GM19395 (cell line): ENCODE results near the gene CALML3.

Experiments used
- ATAC-seq: cut with Tn5 transposase; IDR thresholded peaks from one replicate; pipeline ENCODE4 v1.9.1; 2021; ENCODE audit warnings: mild to moderate bottlenecking, moderate library complexity; ENCODE audit not compliant: unreplicated experiment

The CALML3 gene

DNA sequence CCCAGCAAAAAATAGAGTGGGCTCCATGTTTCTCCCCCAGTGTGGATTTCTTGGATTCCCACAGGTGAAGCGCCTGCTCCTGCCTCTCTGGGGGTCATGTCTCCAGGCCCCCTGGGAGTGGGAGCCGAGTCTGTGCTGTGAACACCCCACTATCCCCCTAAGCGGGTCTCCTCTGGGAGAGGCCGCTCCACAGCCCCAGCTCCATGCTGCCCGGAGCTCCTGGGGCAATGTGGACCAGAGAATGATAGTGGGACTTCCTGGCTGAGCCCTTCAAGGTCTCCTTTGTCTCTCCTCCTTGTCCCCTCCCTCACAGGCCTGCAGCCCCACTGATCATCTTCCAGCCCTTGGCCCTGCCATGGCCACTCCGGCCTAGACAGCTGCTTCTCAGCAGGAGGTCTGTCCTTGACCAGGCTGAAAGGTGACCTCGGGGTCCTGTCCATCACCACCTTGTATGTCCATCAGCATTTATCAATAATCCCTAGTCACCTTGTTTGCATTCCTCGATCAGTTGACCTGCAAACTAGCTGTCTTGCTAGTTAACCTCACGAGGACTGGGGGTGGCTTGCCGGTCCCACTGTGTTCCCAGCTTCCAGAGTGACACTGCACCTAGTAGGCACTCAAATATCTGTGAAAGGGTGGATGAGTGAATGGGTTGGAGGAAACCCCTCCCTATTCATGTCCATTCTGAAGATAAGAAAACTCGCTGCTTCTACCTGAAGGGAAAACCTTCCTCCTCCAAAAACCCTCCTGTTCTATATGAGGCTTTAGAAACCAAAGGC, 776 bp upstream of the CALML3 start:
- no peak for ATAC-seq

DNA sequence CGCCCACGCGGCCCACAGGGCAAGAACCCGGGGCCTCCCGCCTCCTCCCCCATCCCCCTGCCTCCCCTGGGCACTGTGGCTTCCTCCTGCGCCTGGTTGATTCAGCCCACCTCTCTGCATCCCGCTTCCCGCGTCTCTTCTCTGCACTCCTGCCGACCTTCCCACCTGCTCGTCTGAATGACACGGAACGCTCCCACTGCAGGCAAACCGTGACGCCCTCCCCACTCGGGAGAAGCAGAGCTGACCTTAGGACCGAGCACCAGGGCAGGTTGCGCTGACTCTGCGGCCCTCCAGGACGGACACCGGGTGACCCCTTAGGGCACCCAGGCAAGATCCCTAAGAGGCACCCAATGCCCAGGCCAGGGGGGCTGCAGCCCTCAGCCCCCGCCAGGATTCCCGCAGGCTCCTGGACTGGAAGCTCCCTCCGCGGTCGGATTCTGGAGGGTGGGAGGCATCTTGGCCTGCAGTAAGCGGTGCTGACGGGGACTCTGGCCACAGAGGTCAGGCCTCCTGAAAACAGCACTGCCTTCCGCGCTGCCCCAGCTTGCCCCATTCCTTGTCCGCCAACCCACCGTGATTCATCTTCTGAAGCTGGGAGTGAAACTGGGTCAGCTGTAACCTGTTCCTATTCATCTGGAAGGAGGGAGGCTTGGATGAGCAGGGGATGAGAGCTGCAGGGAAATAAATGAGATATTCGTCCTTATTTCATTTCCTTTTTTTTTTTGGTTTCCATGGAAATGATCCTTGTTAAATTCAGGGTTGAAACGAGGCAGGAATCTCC, 990 bp downstream of the CALML3 start:
- no peak for ATAC-seq

DNA sequence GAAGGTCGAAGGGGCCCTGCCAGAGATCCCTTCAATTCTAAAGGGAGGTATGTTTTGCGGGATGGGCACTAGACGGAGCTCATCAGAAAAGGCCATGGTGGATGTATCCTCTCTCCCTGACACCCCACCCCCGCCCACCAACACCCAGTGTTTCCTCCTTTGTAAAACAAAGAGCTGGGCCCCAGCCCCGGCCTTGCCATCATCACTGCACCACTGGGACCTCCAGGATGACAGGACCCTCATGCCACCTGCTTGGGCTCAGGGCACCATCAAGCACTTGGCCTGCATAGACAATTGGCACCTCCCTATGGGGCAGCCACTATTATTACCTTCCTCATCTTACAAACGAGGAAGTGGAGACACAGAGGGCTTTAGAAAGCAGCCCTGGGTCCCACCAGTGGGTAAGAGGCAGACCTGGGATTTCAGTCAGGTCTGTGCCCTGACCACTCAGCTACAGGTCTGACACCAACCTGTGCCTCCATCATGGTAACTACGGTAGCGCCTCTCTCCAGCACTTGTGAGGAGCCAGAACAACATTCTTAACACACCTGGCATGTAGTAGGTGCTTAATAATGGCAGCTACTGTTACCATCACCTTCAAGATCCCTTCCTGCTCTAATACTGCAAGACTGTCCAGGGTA, 2.0 kb downstream of the CALML3 start:
- ATAC-seq = no peak

DNA sequence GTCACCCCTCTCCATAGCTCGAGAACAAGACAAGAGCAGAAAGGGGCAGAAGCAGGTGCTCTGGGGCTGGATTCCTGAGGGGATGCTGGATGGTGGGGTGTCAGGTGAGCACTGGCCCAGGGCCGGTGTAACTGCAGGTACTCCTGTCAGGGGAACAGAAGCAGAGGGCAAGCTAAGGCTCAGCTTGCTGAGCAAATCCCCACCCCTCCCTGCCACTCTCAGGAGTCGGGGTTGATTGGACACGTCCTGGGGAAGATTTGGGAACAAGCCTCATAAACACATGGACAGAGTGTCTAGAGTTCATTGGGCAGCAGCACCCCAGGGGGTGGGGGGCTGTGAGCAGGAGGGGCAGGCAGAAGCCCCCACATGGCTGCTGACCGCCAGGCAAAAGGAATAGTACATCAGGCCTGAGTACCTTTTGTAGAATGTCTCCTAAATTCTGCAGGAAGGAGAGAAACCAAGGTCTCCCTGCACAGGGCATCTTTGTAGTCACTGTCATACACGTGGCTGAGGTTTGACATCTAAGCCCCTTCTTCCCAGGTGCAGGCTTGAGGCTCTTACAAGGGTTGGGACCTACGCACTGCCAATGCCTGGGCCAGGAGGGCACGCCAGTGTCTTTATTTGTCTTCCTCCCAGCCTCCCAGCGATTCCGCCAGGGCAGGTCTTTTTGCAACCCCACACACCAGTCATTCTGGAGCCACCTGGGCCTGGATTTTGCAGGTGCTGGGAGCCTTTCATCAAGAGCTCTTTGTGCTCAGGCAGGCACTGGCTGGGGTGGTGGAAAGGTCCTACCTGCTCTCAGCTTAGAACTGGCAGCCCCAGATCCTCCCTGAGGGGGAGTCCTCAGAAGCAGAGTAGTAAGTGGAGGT, 2.8 kb downstream of the CALML3 start:
- no peak for ATAC-seq

DNA sequence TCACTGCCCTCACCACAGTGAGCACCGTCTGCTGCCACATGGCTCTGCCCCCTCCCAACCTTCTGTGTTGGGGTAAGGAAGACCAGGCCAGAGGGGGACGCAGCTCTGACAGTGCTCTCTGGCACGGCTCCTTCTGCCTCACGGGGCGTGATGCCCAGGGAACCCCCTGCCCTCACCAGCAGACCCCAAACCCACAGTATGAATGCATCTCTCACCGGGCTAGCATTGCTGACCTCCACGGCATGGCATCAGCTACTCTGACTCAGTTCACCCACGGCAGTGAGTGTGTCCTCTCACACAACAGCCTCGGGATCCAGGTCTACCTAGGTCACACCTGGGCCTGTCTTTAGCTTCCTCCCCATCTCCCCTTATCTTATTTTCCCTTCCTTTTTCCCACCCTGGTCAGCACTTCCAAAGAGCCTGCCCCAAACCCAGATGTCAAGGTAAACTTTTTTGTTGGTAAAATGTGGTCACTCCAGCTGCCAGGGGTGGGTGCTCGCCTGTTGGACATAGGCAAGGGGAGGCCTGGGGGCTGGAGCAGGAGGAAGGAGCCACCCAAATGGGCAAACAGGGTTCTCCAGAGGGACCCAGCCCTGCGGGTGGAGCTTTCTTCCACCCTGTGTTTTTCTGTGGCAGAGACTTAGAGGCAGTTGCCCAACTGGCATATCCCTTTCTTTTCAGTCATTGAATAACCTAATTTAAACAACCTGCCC, 4.4 kb downstream of the CALML3 start:
- ATAC-seq = no peak

DNA sequence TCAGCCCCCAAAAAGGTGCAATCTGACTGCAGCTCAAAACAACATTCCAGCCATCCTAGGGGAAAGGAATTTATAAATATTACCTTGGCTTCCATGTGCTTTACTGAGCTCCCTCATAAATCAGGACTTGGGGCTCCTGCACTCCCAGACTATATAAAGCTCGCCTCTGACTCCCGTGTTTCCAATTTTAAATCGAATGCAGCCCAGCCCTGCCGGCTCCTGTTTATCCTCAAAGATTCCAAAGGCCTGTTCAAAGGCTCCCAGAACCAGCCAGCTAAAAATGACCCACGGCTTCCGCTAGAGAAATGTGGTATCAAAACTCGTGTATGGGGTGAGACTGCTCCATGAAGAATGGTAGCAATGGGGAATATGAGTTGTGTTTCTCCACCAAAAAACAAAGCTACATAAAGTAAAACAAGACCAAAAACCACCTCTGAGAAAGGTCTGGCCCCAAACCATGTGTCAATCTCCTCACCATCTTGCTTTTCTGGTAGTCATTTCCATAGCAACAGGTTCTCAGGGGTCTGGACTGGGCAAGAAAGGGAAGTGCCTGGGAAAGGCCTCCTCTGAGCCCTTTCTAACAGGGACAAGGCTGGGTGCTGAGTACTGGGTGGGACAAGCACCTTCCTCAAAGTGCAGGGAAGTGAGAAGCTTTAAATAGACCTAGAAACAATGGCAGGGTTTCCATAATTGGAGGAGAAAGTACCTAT, 5.1 kb downstream of the CALML3 start:
- ATAC-seq = no peak

DNA sequence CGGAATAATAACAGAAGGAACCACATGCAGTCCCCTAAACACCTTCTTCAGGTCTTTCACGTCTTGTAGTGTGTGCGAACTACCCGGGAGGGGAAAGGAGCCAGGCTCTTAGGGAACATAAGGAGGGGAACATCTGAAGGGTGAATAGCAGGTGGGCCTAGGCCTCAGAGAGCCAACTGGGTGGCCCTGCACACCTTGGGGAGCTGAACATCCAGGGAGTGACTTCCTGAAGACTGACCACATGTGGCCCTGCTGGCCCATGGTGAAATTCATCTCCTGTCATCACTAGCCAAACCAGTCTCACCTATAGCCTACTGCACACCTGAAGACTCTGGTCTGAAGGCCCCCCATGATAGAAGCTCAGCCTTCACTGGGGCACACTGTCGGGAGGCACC, 5.6 kb downstream of the CALML3 start:
- no peak for ATAC-seq

DNA sequence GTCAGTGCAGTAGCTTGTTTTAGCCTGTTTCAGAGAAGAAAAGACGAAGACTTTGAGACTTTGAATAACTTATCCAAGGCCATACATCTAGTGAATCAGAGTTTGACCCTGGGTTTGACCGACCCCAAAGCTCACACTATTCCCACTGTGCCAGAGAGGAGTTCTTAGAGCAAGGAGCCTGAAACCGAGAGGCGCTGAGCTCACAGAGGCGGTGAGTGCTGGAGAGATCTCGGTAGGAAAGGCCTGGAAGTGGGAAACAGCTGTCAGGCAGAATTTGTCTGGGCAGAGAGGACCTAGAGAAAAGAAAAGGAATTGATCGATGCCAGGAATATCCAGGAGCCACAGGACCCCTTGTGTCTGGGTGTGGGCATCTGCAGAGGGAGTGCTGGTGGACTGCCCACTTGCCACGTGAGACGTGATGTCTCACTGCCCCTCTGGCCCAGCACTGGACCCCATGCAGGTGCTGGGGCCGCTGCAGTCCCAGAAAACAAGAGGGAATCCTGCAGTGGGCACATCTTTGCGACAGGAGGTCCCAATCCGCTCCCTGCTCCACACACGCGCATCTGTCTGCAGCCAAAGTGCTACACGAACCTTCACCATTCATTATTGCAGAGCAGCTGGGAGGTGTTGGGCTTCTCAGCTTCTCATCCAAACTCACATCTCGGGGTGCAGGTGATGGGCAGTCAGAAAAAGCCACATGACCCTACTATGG, 6.2 kb downstream of the CALML3 start:
- no peak for ATAC-seq

DNA sequence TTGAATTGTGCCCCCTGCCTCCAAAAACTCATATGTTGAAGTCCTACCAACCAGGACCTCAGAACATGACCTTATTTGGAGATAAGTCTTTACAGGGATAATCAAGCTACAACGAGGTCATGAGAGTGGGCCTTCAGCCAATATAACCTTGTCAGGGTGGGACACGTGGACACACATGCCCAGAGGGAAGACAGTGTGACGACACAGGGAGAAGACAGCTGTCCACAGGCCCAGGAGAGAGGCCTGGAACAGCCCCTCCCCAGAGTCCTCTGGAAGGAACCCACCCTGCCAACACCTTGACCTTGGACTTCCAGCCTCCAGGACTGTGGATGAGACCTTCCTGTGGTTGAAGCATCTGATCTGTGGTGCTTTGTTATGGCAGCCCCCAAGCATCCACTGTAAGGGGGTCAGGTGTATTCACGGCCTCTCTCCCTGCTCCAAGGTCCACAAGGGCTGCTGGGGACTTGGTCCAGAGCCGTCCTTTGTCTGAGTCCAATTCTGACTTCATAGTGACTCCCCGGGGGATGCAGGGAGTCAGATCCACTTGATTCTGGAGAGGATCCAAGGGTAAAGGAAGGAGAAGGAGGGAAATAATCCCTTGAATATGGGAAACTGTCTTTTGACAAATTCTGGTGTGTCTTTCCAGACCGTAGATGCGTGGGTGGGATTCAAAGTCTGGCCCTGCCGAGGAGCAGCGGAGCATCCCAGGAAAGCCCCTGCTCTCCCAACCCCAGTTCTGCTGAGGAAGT, 7.0 kb downstream of the CALML3 start:
- no peak for ATAC-seq

DNA sequence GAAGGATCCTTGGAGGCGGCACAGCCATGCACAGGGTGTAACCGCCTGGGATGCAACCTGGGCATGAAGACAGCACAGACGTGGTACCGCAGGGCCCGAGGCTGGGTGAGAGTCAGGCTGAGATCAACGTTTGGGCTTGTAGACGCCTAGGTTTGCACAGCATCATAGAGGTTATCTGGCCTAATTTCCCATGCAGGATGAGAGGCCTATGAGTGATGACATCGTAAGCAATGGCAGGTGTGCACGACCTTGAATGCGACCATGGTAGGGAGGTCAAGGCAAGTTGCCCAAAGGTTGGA, 7.5 kb downstream of the CALML3 start:
- no peak for ATAC-seq

DNA sequence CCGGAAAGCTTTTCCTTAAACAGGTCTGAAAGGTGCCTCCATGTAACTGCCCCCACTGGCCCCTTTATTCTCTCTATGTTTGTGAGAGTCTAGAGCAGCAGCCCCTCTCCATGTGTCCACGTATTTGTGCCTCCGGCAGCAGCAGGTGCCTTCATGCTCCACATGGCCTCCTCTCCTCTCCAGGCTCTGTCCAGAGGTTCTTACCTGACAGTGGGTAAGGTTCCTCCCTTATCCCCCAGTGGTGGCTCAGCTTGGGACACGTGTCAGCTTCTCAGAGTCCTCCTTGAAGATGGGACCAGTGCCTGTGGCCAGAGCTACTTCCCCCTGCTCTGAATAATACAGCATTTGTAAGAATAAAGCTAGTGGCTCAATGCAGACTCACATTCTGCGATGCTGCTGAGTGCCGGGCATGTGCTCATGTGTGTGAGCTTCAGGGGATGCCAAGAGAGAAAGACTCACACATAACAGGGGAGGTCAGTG, 7.9 kb downstream of the CALML3 start:
- ATAC-seq = no peak

DNA sequence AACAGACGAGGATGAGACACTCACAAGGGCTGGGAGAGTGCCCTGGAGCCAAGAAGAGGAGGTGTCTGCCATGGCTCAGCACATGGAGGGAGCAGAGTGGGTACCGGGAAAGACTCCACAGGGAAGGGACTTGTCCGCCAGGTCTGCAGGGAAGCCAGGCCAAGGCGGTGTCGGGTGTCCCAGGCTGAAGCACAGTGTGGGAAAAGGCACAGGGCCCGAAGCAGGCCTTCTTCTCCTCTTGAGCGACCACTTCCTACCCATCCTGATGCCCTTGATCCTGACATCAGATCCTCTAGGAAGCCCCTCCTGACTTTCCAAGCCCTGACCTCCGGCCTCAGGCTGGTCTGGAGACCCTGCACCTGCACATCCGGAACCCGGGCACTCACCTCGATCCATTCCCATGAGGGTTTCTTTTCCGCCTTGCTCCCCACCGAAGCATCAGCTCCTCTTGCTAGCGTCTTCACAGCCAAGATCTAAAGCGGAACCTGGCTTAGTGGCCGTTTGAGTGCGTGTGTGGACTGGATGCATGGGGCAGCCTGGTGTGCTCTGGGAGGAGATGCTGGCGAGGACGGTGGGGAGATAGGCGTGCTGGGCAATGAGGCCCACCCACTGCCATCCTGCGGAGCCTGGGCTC, 8.5 kb downstream of the CALML3 start:
- ATAC-seq = no peak

DNA sequence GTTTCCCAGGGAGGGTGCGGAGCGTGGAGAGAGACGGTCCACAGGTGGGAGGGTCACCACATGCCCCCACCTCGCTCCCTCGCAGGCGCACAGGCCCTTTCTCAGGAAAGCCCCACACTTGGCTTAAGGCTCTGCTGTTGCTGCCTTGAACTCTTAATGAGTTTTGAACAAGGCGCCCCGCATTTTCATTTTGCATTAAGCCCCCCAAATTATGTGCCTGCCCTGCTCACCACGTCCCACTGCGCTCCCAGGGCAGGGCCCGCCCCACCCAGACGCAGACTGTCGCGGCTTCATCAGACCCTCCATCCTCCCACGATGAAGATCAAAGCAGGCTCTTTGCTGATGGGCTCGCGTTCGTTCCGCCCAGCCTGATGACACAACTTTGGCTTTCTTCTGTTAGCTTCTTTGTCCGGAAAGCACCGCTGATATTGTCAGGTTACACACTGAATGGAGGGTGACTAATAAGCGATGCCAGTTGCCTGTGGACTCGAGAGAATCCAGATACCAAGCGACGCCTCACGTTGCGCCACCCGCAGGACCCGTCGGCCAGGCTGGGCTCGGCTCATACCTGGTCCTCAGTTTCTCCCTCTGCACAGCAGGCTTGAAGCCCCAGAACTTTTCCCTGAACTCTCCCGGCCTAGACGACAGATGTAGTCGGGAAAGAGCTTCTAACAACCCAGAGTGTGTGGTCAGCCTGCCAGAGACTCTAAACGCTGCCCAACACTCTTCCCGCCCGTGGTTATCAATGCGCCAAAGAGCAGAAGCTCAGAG, 9.5 kb downstream of the CALML3 start:
- no peak for ATAC-seq

DNA sequence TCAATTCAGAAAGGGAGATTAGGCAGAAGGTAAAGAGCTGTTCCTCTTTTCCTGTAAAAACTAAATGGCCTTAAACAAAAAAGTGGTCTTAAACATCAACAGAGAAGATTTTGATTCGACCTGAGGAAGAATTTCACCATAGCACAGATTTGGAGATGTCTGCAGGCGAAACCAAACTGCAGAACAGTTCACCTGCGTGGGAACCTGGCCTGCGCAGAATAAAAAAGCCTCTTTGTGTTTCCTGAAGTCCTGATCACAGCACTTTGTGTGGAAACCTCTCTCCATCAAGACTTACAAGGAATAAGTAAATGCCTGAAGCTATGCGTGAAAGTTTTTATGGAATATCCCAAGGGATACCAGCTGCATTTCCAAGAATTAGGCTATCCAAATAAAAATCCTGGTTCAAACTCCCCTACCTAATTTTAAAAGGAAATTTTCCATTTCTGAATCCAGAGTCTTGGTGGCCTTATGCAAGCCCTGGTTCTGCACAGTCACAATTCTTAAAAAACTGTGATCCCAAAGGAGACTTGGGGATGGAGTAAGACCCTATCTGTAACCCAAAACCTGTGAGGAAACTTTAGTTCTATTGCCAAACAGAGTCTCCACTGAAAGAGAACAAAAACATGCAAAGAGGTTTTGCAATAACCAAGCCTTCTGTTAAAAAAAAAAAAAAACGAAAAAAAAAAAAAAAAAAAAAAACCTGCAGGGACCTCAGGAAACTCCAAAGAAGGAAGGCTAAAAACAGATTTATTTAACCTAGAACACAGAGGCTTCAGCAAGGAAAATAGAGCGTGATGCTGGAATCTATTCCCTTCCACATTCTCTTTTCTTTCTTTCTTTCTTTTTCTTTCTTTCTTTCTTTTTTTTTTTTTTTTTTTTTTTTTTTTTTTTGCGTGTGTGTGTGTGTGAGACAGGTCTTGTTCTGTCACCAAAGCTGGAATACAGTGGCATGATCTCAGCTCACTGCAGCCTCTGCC, 10.4 kb downstream of the CALML3 start:
- ATAC-seq = no peak

DNA sequence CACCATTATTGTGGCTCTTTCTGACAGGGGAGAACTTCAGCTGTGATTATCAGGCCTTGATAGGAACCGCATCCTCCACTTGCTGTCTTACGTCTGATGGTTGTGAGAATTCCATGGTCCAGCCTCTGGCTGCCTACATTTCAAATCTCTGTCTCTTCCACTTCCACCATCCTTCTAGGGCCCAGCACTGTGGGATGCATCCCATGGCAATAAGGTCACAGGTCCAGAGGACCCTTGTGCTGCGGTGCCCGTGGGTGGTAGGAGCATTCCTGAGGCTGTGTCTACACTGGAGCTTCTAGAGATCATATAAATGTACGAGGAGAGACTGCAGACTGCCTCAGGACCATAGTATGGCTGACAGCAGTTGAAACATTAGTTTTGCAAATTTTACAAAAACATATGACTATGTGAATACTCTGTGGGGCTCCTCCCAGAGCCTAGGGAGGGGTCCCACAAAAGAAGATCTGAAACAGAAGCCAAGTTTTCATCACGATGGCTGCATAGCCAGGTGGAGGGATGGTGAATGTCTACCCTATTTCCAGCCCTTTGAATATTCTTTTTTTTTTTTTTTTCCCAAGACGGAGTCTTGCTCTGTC, 11.8 kb downstream of the CALML3 start:
- ATAC-seq = no peak

DNA sequence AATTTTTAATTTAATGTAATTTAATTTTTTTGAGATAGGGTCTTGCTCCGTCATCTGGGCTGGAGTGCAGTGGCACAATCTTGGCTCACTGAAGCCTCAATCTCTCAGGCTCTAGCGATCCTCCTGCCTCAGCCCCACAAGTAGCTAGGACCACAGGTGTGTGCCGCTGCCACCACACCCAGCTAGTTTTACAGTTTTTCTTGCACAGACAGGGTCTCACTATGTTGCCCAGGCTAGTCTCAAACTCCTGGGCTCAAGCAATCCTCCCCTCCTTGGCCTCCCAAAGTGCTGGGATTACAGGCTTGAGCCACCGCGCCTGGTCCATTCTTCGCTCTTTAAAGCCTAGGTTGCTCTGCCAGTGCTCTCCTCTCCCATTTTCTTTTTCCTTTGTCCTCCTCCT, 12.9 kb downstream of the CALML3 start:
- ATAC-seq = no peak
